CD4-positive, alpha-beta memory T cell (primary cell): ENCODE measurements around the gene F8. TPM values are rescaled to one million over a fixed set of nuclear protein-coding genes. Genes with fewer than 3 reads are reported as not detected.

Source experiments
- CTCF ChIA-PET: fragments of 350-600 bp; sonication (Branson Sonifier 250); formaldehyde crosslinking; loops from one replicate; lab custom pipeline; 2021; ENCODE audit warnings: inconsistent platforms; ENCODE audit not compliant: partially characterized antibody; lab: Charles Lee
- POLR2A ChIA-PET: fragments of 350-600 bp; sonication (Branson Sonifier 250); formaldehyde crosslinking; loops from one replicate; lab custom pipeline; 2021; ENCODE audit not compliant: partially characterized antibody; lab: Charles Lee
- DNase-seq, 5 donors: peaks; one replicate each; pipeline versions ENCODE4 v3.0.0 to v3.0.0-alpha.2; 2020 to 2022; ENCODE audit warnings: mixed read lengths in 1 of 5
- H3K27ac ChIP-seq: one replicate; pipeline ENCODE4 v1.7.0; 2013; ENCODE audit warnings: low read depth, low read length
- H3K27me3 ChIP-seq: 2 replicates; pipeline ENCODE4 v1.7.0; 2013; ENCODE audit warnings: mild to moderate bottlenecking, low read length, moderate library complexity; ENCODE audit not compliant: insufficient read depth
- H3K36me3 ChIP-seq: 2 replicates; pipeline ENCODE4 v1.7.0; 2013; ENCODE audit warnings: mild to moderate bottlenecking, low read length, moderate library complexity; ENCODE audit not compliant: insufficient read depth
- H3K4me1 ChIP-seq: 2 replicates; pipeline ENCODE4 v1.7.0; 2013; ENCODE audit warnings: mild to moderate bottlenecking, low read length, moderate library complexity; ENCODE audit not compliant: insufficient read depth
- H3K4me3 ChIP-seq, 2 donors: one replicate each; pipeline ENCODE4 v1.7.0; 2013; ENCODE audit warnings: low read length in 2 of 2, mild to moderate bottlenecking in 1 of 2
- H3K9me3 ChIP-seq, 2 donors: one replicate each; pipeline ENCODE4 v1.7.0; 2013; ENCODE audit warnings: low read length in 2 of 2, control low read depth in 1 of 2; ENCODE audit not compliant: control insufficient read depth in 1 of 2
- H3K27ac Mint-ChIP-seq, 7 donors: one replicate each; pipeline ENCODE4 v1.8.0; 2020 to 2021; ENCODE audit warnings: mixed read lengths in 7 of 7, mild to moderate bottlenecking in 6 of 7, inconsistent platforms in 3 of 7, moderate library complexity in 3 of 7
- H3K27me3 Mint-ChIP-seq, 2 donors: one replicate each; pipeline ENCODE4 v1.8.0; 2020 to 2021; ENCODE audit warnings: mixed read lengths in 2 of 2
- H3K36me3 Mint-ChIP-seq, 2 donors: one replicate each; pipeline ENCODE4 v1.8.0; 2020 to 2021; ENCODE audit warnings: mixed read lengths in 2 of 2, inconsistent platforms in 1 of 2, mild to moderate bottlenecking in 1 of 2
- H3K4me1 Mint-ChIP-seq, 4 donors: one replicate each; pipeline ENCODE4 v1.8.0; 2020 to 2021; ENCODE audit warnings: mixed read lengths in 4 of 4, mild to moderate bottlenecking in 1 of 4
- H3K4me3 Mint-ChIP-seq, 8 donors: one replicate each; pipeline ENCODE4 v1.8.0; 2020 to 2021; ENCODE audit warnings: mixed read lengths in 8 of 8, mild to moderate bottlenecking in 7 of 8, moderate library complexity in 6 of 8, inconsistent platforms in 3 of 8
- H3K9me3 Mint-ChIP-seq, 8 donors: one replicate each; pipeline ENCODE4 v1.8.0; 2020 to 2021; ENCODE audit warnings: mixed read lengths in 8 of 8, mild to moderate bottlenecking in 5 of 8, inconsistent platforms in 3 of 8, moderate library complexity in 1 of 8
- intact Hi-C: fragments of 100-400 bp; cut with micrococcal nuclease; formaldehyde crosslinking; loops from one replicate; pipeline ENCODE4 v1.15.1; 2023
- polyA plus RNA-seq, 2 donors: library from polyadenylated mRNA; unstranded; fragments of 300-500 nt; fragmentation: Illumina TruSeq; gene quantifications; one replicate each; pipeline ENCODE4 v1.2.3, GENCODE V29; 2021
- total RNA-seq, 2 experiments: library from RNA; stranded (reverse); gene quantifications; one replicate each; pipeline ENCODE4 v1.2.3, GENCODE V29; 2021

The F8 gene
- total RNA-seq (1 to 10 TPM; 2.4 to 2.7 TPM), polyA plus RNA-seq (1 to 10 TPM; 4.6 to 7.2 TPM)

GRCh38 chrX:155022585-155022984 is at the start of gene F8:
TSS of gene F8 (minus strand) at chrX:155022723. CDS start at chrX:155022552, 171 bp downstream.
- H3K27ac Mint-ChIP-seq: peak within 1 kb of the TSS in 1 of 7 donors; percentile 6
- POLR2A ChIA-PET: no interaction called here
- CTCF ChIA-PET: interaction anchor here (1.1 to 1.4 kb wide), 2 partner anchors 26 to 34 kb away, joined by 3 to 5 read pairs; no protein-coding TSS in a partner anchor

DNA sequence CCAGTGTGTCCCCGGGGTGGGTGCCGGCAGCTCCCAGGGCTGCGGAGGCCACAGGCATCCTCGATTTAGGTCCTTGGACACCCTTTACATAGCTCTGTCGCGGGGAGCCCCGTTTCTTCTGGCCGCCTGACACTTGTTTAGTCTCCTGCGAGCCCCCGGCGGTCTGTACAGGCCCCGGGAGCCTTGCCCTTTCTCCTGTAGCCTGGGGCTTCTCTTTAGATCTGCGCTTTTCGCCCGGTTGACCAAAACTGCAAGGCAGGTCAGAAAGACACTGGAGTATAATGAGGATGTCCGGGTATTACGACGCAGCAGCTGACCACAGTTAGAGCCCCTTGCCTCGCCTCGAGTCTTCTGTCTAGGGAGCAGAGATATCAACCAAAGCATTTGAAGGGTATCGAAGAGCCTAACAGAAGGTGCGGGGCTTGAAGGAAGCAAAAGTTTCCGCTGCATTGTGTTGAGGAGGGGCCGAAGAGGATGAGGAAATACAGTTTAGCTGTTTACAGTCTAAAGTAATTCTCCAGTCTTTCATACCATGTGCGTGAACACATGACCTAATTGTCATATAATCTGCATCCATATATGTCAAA is 49.3 kb upstream of the F8 start:
- Histone ChIP-seq H3K36me3 (no peaks in the 10 kb centered on the region), H3K9me3 (no peaks in the 10 kb centered on the region), H3K27ac (peak overlapping the region; percentile 82), H3K27me3 (no peaks in the 10 kb centered on the region), H3K4me3 (peak overlapping the region; percentile 47 to 72), H3K4me1 (peaks cover 43% of the 10 kb centered on the region)
- Mint-ChIP-seq H3K4me1 (peaks cover 35 to 70% (median 40%) of the 10 kb centered on the region in 4 donors), H3K36me3 (peaks cover 4 to 37% of the 10 kb centered on the region in 2 donors), H3K27me3 (no peaks in the 10 kb centered on the region), H3K27ac (peak overlapping the region; percentile 86 to 96 (median 95)), H3K9me3 (no peaks in the 10 kb centered on the region), H3K4me3 (peak overlapping the region; percentile 87 to 96 (median 90))
- ChIA-PET CTCF (no interaction called here), POLR2A (interaction anchor here (0.6 to 1.5 kb wide), 3 partner anchors 45 to 144 kb away, joined by 3 to 7 read pairs (median 3); partner anchors contain the start of gene FUNDC2)
- peak in 4 of 5 donors; percentile 14 to 30 (median 16) for DNase-seq
- intact Hi-C loops: loop anchor here (1.0 to 5.0 kb wide), 3 partner anchors 45 to 145 kb away; partner anchors contain the start of genes FUNDC2 and VBP1

More at GRCh38 chrX:155022585-155022984, at the start of gene F8:
- Mint-ChIP-seq H3K27me3 (no peaks in the 10 kb centered on the region), H3K4me1 (peaks cover 0 to 10% (median 0%) of the 10 kb centered on the region in 4 donors), H3K36me3 (peaks cover 0 to 4% of the 10 kb centered on the region in 2 donors), H3K9me3 (peaks cover 0 to 4% (median 0%) of the 10 kb centered on the region in 8 donors), H3K4me3 (no peak within 1 kb of the TSS)
- no peaks in the 10 kb centered on the region for H3K36me3 ChIP-seq
- no peak within 1 kb of the TSS for H3K27ac ChIP-seq
- H3K27me3 ChIP-seq: no peaks in the 10 kb centered on the region
- intact Hi-C loops: no loop called here
- no peak for DNase-seq
- no peaks in the 10 kb centered on the region for H3K9me3 ChIP-seq
- no peak within 1 kb of the TSS for H3K4me3 ChIP-seq
- no peaks in the 10 kb centered on the region for H3K4me1 ChIP-seq

DNA sequence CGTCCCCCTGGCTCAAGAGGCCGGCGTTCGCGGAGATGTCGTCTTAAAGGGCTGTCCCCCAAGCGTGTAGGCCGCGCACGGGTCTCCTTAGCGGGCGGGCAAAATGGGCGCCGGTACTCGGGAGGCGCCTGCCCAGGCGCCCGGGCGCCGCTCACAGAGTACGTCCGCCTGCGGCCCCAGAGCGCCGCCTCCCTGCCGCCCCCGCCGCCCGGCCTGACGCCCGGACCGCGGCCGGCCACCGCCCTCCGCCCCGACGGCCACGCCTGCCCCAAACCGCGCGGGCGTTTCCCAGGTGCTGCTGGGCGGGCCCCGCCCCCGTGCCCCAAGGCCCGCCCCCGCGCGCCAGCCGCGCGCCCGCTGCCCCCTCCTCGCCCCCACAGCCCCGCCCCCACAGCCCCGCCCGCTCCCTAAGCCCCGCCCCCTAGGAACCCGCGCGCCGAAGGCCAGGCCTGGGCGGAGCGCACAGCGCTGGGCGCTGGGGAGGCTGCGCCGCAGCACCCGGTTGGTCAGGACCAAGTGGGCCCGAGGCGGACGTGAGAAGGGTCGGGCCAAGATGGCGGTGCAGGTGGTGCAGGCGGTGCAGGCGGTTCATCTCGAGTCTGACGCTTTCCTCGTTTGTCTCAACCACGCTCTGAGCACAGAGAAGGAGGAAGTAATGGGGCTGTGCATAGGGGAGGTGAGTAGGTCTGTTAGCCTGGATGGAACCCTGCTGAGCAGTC is 48.6 kb upstream of the F8 start, which contains the start of the genes BRCC3, CMC4 and MTCP1:
Gene BRCC3, plus strand, starts transcription at position 534 of the 719 bp plus-strand sequence. Its CDS starts 20 bp downstream, at position 554.
Gene CMC4, minus strand, starts transcription at position 162 of the 719 bp plus-strand sequence. CDS start 7,113 bp downstream, outside the sequence.
Gene MTCP1, minus strand, starts transcription at position 162 of the 719 bp plus-strand sequence. CDS start 5,126 bp downstream, outside the sequence.
- no peaks in the 10 kb centered on the region for H3K27me3 Mint-ChIP-seq
- DNase-seq: peak; percentile 70 to 79 (median 77)
- H3K36me3 Mint-ChIP-seq: peaks cover 0 to 35% of the 10 kb centered on the region in 2 donors
- ChIA-PET CTCF (interaction anchor here (1.7 kb wide), 1 partner anchor 14 kb away, joined by 8 read pairs; no protein-coding TSS in a partner anchor), POLR2A (interaction anchor here (0.6 to 2.1 kb wide), 7 partner anchors 12 to 145 kb away, joined by 3 to 10 read pairs (median 5); partner anchors contain the start of gene FUNDC2)
- Histone ChIP-seq H3K36me3 (no peaks in the 10 kb centered on the region), H3K4me1 (peaks cover 43% of the 10 kb centered on the region), H3K27ac (peak within 1 kb of the TSS; percentile 82), H3K27me3 (no peaks in the 10 kb centered on the region), H3K9me3 (no peaks in the 10 kb centered on the region), H3K4me3 (peak within 1 kb of the TSS; percentile 47 to 72)
- peak within 1 kb of the TSS; percentile 93 to 96 (median 95) for H3K27ac Mint-ChIP-seq
- H3K9me3 Mint-ChIP-seq: no peaks in the 10 kb centered on the region
- peaks cover 35 to 70% (median 40%) of the 10 kb centered on the region in 4 donors for H3K4me1 Mint-ChIP-seq
- intact Hi-C loops: loop anchor here (1.0 to 5.0 kb wide), 3 partner anchors 45 to 145 kb away; partner anchors contain the start of genes FUNDC2 and VBP1
- H3K4me3 Mint-ChIP-seq: peak within 1 kb of the TSS; percentile 87 to 96 (median 90)

DNA sequence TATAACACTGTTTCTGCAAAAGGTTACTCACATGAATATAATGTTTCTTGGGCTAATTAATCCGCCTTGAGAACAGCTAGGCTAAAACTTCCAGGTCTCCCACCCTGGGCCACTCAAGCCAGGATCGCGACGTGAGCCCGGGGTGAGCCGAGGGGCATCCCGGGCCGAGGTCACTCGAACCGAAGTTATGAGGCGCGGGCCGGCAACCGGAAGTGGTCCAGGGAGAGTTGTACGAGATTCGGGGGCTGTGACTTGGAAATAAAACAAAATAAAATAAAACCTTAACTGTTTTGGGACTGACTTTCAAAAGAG is 48.1 kb upstream of the F8 start:
- H3K4me3 ChIP-seq: peak overlapping the region; percentile 47 to 59

GRCh38 chrX:155070038-155070437 is 47.5 kb upstream of the F8 start:
- no peak for DNase-seq
- Mint-ChIP-seq H3K27ac (peak overlapping the region; percentile 60 to 94 (median 91)), H3K4me3 (peak overlapping the region; percentile 74 to 89 (median 82)), H3K27me3 (no peaks in the 10 kb centered on the region), H3K36me3 (peaks cover 0 to 24% of the 10 kb centered on the region in 2 donors), H3K4me1 (peaks cover 29 to 63% (median 35%) of the 10 kb centered on the region in 4 donors), H3K9me3 (no peaks in the 10 kb centered on the region)
- H3K4me3 ChIP-seq: peak overlapping the region in 1 of 2 donors; percentile 59
- no peaks in the 10 kb centered on the region for H3K9me3 ChIP-seq
- H3K4me1 ChIP-seq: peaks cover 43% of the 10 kb centered on the region
- H3K36me3 ChIP-seq: no peaks in the 10 kb centered on the region
- intact Hi-C loops: loop anchor here (5.0 kb wide), 1 partner anchor 88 kb away; no protein-coding TSS in a partner anchor
- no peaks in the 10 kb centered on the region for H3K27me3 ChIP-seq
- ChIA-PET CTCF (interaction anchor here (1.7 kb wide), 1 partner anchor 13 kb away, joined by 8 read pairs; no protein-coding TSS in a partner anchor), POLR2A (interaction anchor here (0.8 to 2.1 kb wide), 5 partner anchors 11 to 119 kb away, joined by 3 to 10 read pairs (median 5); partner anchors contain the start of gene FUNDC2)
- H3K27ac ChIP-seq: peak overlapping the region; percentile 80

More for the DNA sequence above, 48.1 kb upstream of the F8 start:
- no peaks in the 10 kb centered on the region for H3K36me3 ChIP-seq
- intact Hi-C loops: loop anchor here (5.0 kb wide), 1 partner anchor 88 kb away; no protein-coding TSS in a partner anchor
- Mint-ChIP-seq H3K4me3 (peak overlapping the region; percentile 74 to 89 (median 82)), H3K9me3 (no peaks in the 10 kb centered on the region), H3K4me1 (peaks cover 35 to 69% (median 40%) of the 10 kb centered on the region in 4 donors), H3K27ac (peak overlapping the region; percentile 60 to 94 (median 93)), H3K36me3 (peaks cover 0 to 30% of the 10 kb centered on the region in 2 donors), H3K27me3 (no peaks in the 10 kb centered on the region)
- ChIA-PET CTCF (interaction anchor here (1.7 kb wide), 1 partner anchor 14 kb away, joined by 8 read pairs; no protein-coding TSS in a partner anchor), POLR2A (interaction anchor here (0.8 to 2.1 kb wide), 5 partner anchors 12 to 118 kb away, joined by 3 to 10 read pairs (median 5); partner anchors contain the start of gene FUNDC2)
- peak overlapping the region; percentile 80 for H3K27ac ChIP-seq
- H3K27me3 ChIP-seq: no peaks in the 10 kb centered on the region
- H3K4me1 ChIP-seq: peaks cover 43% of the 10 kb centered on the region
- DNase-seq: peak in 1 of 5 donors; percentile 10
- H3K9me3 ChIP-seq: no peaks in the 10 kb centered on the region

GRCh38 chrX:155069414-155069813 is 46.9 kb upstream of the F8 start:
- H3K4me1 Mint-ChIP-seq: peaks cover 29 to 61% (median 34%) of the 10 kb centered on the region in 4 donors
- POLR2A ChIA-PET: interaction anchor here (1.5 to 2.1 kb wide), 2 partner anchors 12 to 43 kb away, joined by 5 to 10 read pairs; partner anchors contain the start of gene FUNDC2
- Histone ChIP-seq H3K9me3 (no peaks in the 10 kb centered on the region), H3K4me1 (peaks cover 40% of the 10 kb centered on the region), H3K27ac (no peak overlapping the region), H3K36me3 (no peaks in the 10 kb centered on the region), H3K27me3 (no peaks in the 10 kb centered on the region), H3K4me3 (no peak overlapping the region)
- CTCF ChIA-PET: interaction anchor here (1.7 kb wide), 1 partner anchor 13 kb away, joined by 8 read pairs; no protein-coding TSS in a partner anchor
- H3K4me3 Mint-ChIP-seq: peak overlapping the region in 6 of 8 donors; percentile 74 to 89 (median 80)
- H3K9me3 Mint-ChIP-seq: no peaks in the 10 kb centered on the region
- peaks cover 0 to 23% of the 10 kb centered on the region in 2 donors for H3K36me3 Mint-ChIP-seq
- DNase-seq: no peak
- peak overlapping the region in 5 of 7 donors; percentile 20 to 60 (median 35) for H3K27ac Mint-ChIP-seq
- H3K27me3 Mint-ChIP-seq: no peaks in the 10 kb centered on the region
- intact Hi-C loops: no loop called here
